GM23248 (cell line): ENCODE data around the gene FATE1. TPM values are rescaled to one million over a fixed set of nuclear protein-coding genes. Genes with fewer than 3 reads are reported as not detected.
A peak's percentile ranks its signal among the peaks of the same experiment; 100 is the strongest.

Experiments
- DNase-seq: peaks from one replicate; pipeline ENCODE4 v3.0.0-alpha.2; 2015
- H2AFZ ChIP-seq: fragments of 200-600 bp; sonication (generic); 2 replicates; pipeline ENCODE4 v1.6.1; 2016; ENCODE audit warnings: antibody characterized with exemption
- H3F3A ChIP-seq: fragments of 200-600 bp; sonication (generic); 2 replicates; pipeline ENCODE4 v1.6.1; 2016; ENCODE audit warnings: mild to moderate bottlenecking, antibody characterized with exemption, mixed run types; ENCODE audit not compliant: insufficient read depth
- H3K27ac ChIP-seq: fragments of 200-600 bp; sonication (generic); 2 replicates; pipeline ENCODE4 v1.5.1; 2016; ENCODE audit warnings: mild to moderate bottlenecking
- H3K27me3 ChIP-seq: fragments of 200-600 bp; sonication (generic); replicated peaks from 2 replicates; pipeline ENCODE4 v1.6.1; 2016; ENCODE audit warnings: mild to moderate bottlenecking; ENCODE audit not compliant: insufficient read depth
- H3K36me3 ChIP-seq: fragments of 200-600 bp; sonication (generic); 2 replicates; pipeline ENCODE4 v1.6.1; 2016; ENCODE audit warnings: low read depth, mild to moderate bottlenecking
- H3K4me1 ChIP-seq: fragments of 200-600 bp; sonication (generic); 2 replicates; pipeline ENCODE4 v1.6.1; 2016; ENCODE audit warnings: mild to moderate bottlenecking; ENCODE audit not compliant: insufficient read depth
- H3K4me2 ChIP-seq: fragments of 200-600 bp; sonication (generic); one replicate; pipeline ENCODE4 v1.6.1; 2016; ENCODE audit warnings: mild to moderate bottlenecking; ENCODE audit not compliant: unreplicated experiment
- H3K4me3 ChIP-seq: fragments of 200-600 bp; sonication (generic); 2 replicates; pipeline ENCODE4 v1.5.1; 2016; ENCODE audit warnings: mild to moderate bottlenecking
- H3K79me2 ChIP-seq: fragments of 200-600 bp; sonication (generic); 2 replicates; pipeline ENCODE4 v1.6.1; 2016; ENCODE audit warnings: mild to moderate bottlenecking; ENCODE audit not compliant: insufficient read depth
- H3K9ac ChIP-seq: fragments of 200-600 bp; sonication (generic); 2 replicates; pipeline ENCODE4 v1.6.1; 2016; ENCODE audit warnings: mild to moderate bottlenecking
- H3K9me2 ChIP-seq: fragments of 200-600 bp; sonication (generic); 2 replicates; pipeline ENCODE4 v1.6.1; 2016; ENCODE audit warnings: mixed run types, mild to moderate bottlenecking, moderate library complexity; ENCODE audit not compliant: insufficient read depth
- H3K9me3 ChIP-seq: fragments of 200-600 bp; sonication (generic); one replicate; pipeline ENCODE4 v1.6.1; 2017; ENCODE audit warnings: low read depth
- H4K20me1 ChIP-seq: fragments of 200-600 bp; sonication (generic); 2 replicates; pipeline ENCODE4 v1.6.0; 2016; ENCODE audit not compliant: insufficient read depth
- EZH2 ChIP-seq: fragments of 200-600 bp; sonication (generic); IDR thresholded peaks from 2 replicates; pipeline ENCODE4 v1.6.1; 2018; ENCODE audit warnings: antibody characterized with exemption, mild to moderate bottlenecking; ENCODE audit not compliant: insufficient read depth, poor library complexity, severe bottlenecking
- EZH2phosphoT487 ChIP-seq: fragments of 200-600 bp; sonication (generic); IDR thresholded peaks from 2 replicates; pipeline ENCODE4 v1.6.1; 2018; ENCODE audit warnings: antibody characterized with exemption, moderate library complexity, mild to moderate bottlenecking, low read depth; ENCODE audit not compliant: insufficient read depth
- WGBS, 2 experiments: methylation state at CpG; one replicate each; pipeline ENCODE4 v1.1.6; 2015 to 2017; ENCODE audit warnings: low lambda C conversion rate in 2 of 2, low coverage in 1 of 2; ENCODE audit errors: missing lambda C conversion rate in 2 of 2; 5-methylcytosine and 5-hydroxymethylcytosine counted together
- in situ Hi-C: fragments of 300-500 bp; cut with MboI; formaldehyde crosslinking; loops from 2 replicates; pipeline ENCODE4 v1.15.0; 2020
- polyA plus RNA-seq: library from polyadenylated mRNA; unstranded; fragments of >200 nt; fragmentation: Nextera tagmentation; extraction: Ambion mirVana; gene quantifications from 2 replicates; pipeline ENCODE4 v1.2.1, GENCODE V29; 2016
- total RNA-seq: library from RNA; depleted of rRNA; stranded (reverse); fragments of >200 nt; shearing (Covaris generic); gene quantifications from 2 replicates; pipeline ENCODE4 v1.2.3, GENCODE V29; 2014

Gene FATE1
- total and polyA plus RNA-seq, 2 experiments from 2014 or later: not detected

- Histone ChIP-seq H3K9me3 (no peaks in the 10 kb centered on the region), H3K4me3 (no peak overlapping the region), H3K27me3 (no peaks in the 10 kb centered on the region), H3K9ac (no peak overlapping the region), H4K20me1 (no peaks in the 10 kb centered on the region), H3K36me3 (no peaks in the 10 kb centered on the region), H3F3A (no peaks in the 10 kb centered on the region), H2AFZ (no peak overlapping the region), H3K4me1 (peaks cover 12% of the 10 kb centered on the region), H3K27ac (peak overlapping the region; percentile 33; the same call in 1 of the 2 replicates), H3K9me2 (no peaks in the 10 kb centered on the region), H3K4me2 (no peak overlapping the region), H3K79me2 (no peaks in the 10 kb centered on the region)
- in situ Hi-C loops: loop anchor here (25.0 kb wide), 2 partner anchors 883 to 1058 kb away; partner anchors contain the start of gene GABRQ
- WGBS, 2 experiments: 13 to 24% methylated on average over 6 of the region's 6 CpGs
- TF ChIP-seq EZH2phosphoT487 (no peak), EZH2 (no peak)
- DNase-seq: peak; percentile 88
Measured at GRCh38 chrX:151754047-151754429, 38.2 kb downstream of the FATE1 start.

DNA sequence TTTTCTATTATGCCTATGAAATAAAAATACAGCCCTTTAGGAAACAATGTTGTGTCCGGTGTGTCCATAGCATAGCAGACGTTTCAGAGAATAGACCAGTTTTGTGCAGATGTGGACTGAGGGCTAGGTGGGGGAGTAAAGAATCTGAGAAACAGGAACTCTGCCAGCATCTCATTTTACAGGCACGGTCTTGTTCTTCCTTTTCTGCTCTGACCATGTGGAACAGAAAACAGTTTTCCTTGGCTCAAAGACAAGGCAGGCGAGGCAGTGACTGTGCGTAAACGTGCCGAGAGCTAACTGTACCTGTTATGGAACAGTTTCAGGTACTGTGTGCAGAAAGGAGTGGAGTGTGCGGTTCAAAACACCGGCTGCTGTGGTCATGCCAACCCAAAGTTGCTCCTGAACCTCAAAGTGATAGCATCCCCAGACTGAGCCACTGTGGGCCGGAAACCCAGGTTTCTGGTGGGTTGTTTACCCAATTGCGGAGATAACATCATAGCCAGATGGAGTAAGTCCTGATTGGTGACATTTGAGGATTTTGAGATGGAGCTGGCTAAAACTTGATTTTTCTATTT, 38.9 kb downstream of the FATE1 start:
- no peaks in the 10 kb centered on the region for H3K9me3 ChIP-seq
- no peak overlapping the region for H3K27ac ChIP-seq
- H3K9ac ChIP-seq: no peak overlapping the region
- no peak overlapping the region for H3K4me3 ChIP-seq
- no peaks in the 10 kb centered on the region for H3K36me3 ChIP-seq
- H3K4me1 ChIP-seq: peaks cover 12% of the 10 kb centered on the region
- no peak overlapping the region for H3K4me2 ChIP-seq
- no peaks in the 10 kb centered on the region for H4K20me1 ChIP-seq
- H3K79me2 ChIP-seq: no peaks in the 10 kb centered on the region
- DNase-seq: no peak
- in situ Hi-C loops: loop anchor here (25.0 kb wide), 2 partner anchors 883 to 1058 kb away; partner anchors contain the start of gene GABRQ
- H3F3A ChIP-seq: no peaks in the 10 kb centered on the region
- no peaks in the 10 kb centered on the region for H3K27me3 ChIP-seq
- no peak for TF ChIP-seq EZH2
- no peak for TF ChIP-seq EZH2phosphoT487
- no peak overlapping the region for H2AFZ ChIP-seq
- WGBS, 2 experiments: 90 to 93% methylated on average over 11 of the region's 11 CpGs
- H3K9me2 ChIP-seq: no peaks in the 10 kb centered on the region

DNA sequence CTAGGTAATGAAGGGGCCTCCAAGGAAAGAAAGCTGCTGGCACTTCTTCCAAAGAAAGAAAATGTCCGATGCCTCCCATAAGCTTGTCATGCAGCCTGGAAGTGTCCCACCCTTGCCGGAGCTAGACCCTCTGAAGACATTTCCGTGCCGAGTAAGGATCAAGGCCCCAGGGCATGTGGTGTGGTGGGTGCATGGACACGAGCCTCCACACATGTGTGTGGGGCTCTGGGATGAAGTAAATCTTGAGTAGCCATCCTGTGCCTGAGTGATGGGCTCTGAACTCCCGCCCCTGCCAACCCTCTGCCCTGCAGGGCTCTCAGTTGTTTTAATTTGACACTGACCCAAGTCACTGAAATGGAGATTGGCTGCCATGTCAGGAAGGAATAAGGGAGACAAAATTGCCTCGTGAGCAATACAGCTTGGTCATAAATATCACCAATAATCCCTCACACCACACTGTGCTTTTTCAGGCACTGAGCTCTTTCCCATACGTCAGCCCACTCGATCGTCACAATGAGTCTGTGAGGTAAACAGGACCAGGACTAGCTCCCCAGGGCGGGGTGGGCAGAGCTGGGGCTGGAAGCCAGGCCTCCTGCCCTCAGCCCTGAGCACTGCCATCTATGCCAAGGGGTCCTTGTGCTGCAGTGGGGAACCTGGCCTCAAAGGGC, 43.3 kb downstream of the FATE1 start:
- Histone ChIP-seq H3K4me2 (no peak overlapping the region), H3K79me2 (no peaks in the 10 kb centered on the region), H3F3A (no peaks in the 10 kb centered on the region), H3K9me2 (no peaks in the 10 kb centered on the region), H3K9ac (no peak overlapping the region), H2AFZ (no peak overlapping the region), H3K36me3 (no peaks in the 10 kb centered on the region), H4K20me1 (no peaks in the 10 kb centered on the region), H3K4me3 (no peak overlapping the region), H3K27me3 (no peaks in the 10 kb centered on the region), H3K4me1 (peaks cover 6% of the 10 kb centered on the region), H3K27ac (no peak overlapping the region), H3K9me3 (no peaks in the 10 kb centered on the region)
- in situ Hi-C loops: loop anchor here (25.0 kb wide), 2 partner anchors 878 to 1053 kb away; partner anchors contain the start of gene GABRQ
- WGBS, 2 experiments: 73 to 77% methylated on average over 9 to 11 of the region's 11 CpGs
- no peak for DNase-seq
- TF ChIP-seq EZH2 (no peak), EZH2phosphoT487 (no peak)

- Histone ChIP-seq H3K9me2 (no peaks in the 10 kb centered on the region), H3K9ac (no peak overlapping the region), H3K9me3 (no peaks in the 10 kb centered on the region), H2AFZ (no peak overlapping the region), H3K27ac (no peak overlapping the region), H3K4me1 (no peaks in the 10 kb centered on the region), H3F3A (no peaks in the 10 kb centered on the region), H3K79me2 (no peaks in the 10 kb centered on the region), H4K20me1 (no peaks in the 10 kb centered on the region), H3K4me2 (no peak overlapping the region), H3K4me3 (no peak overlapping the region), H3K36me3 (no peaks in the 10 kb centered on the region), H3K27me3 (no peaks in the 10 kb centered on the region)
- in situ Hi-C loops: loop anchor here (25.0 kb wide), 2 partner anchors 874 to 1049 kb away; partner anchors contain the start of gene GABRQ
- no peak for DNase-seq
- TF ChIP-seq EZH2 (no peak), EZH2phosphoT487 (no peak)
- 88 to 92% methylated on average over 2 of the region's 2 CpGs for WGBS, 2 experiments
Measured at GRCh38 chrX:151762802-151763201, 47.0 kb downstream of the FATE1 start.
